Renal cortex interstitium (tissue), 11 donors: ENCODE data around the gene ARHGAP42. TPM values are rescaled to one million over a fixed set of nuclear protein-coding genes. Genes with fewer than 3 reads are reported as not detected.
"Not testable (repeated sequence)": the region's sequence is repeated elsewhere in the genome, so short reads cannot be mapped to it uniquely, and the experiment has no call there.

Experiments used
- DNase-seq, 11 donors: peaks; one replicate each; pipeline ENCODE4 v3.0.0-alpha.2; 2013; ENCODE audit warnings: low read depth in 9 of 11, low spot score in 4 of 11; ENCODE audit errors: extremely low read depth in 1 of 11
- polyA plus RNA-seq, 3 donors: library from polyadenylated mRNA; unstranded; fragments of 120-200 nt; gene quantifications; one replicate each; pipeline ENCODE4 v1.2.1, GENCODE V29; 2013; ENCODE audit not compliant: insufficient read length in 3 of 3

Gene ARHGAP42
- polyA plus RNA-seq, 3 donors, result 25.6 to 30.6 (median 28.5) TPM

GRCh38 chr11:100872951-100873740, 186.1 kb downstream of the ARHGAP42 start:
- DNase-seq, result no peak

- no peak for DNase-seq
Observed at GRCh38 chr11:100874203-100874602, 187.1 kb downstream of the ARHGAP42 start.

- DNase-seq, result no peak
Observed at GRCh38 chr11:100875521-100875869, 188.4 kb downstream of the ARHGAP42 start.

- peak; percentile 45 to 87 (median 69) for DNase-seq
Observed at GRCh38 chr11:100876815-100877520, 189.9 kb downstream of the ARHGAP42 start.

- no peak for DNase-seq
Observed at GRCh38 chr11:100878474-100878873, 191.4 kb downstream of the ARHGAP42 start.

- DNase-seq, result no peak
Observed at GRCh38 chr11:100882957-100883356, 195.9 kb downstream of the ARHGAP42 start.

GRCh38 chr11:100883830-100884229, 196.7 kb downstream of the ARHGAP42 start:
- no peak for DNase-seq

GRCh38 chr11:100887659-100888058, 200.6 kb downstream of the ARHGAP42 start:
- no peak for DNase-seq

- no peak for DNase-seq
Observed at GRCh38 chr11:100888836-100889235, 201.7 kb downstream of the ARHGAP42 start.

GRCh38 chr11:100889758-100890157, 202.7 kb downstream of the ARHGAP42 start:
- no peak for DNase-seq

- no peak for DNase-seq
Observed at GRCh38 chr11:100890789-100891188, 203.7 kb downstream of the ARHGAP42 start.

GRCh38 chr11:100892886-100893285, 205.8 kb downstream of the ARHGAP42 start:
- no peak for DNase-seq

- no peak for DNase-seq
Observed at GRCh38 chr11:100895449-100895848, 208.4 kb downstream of the ARHGAP42 start.

- not testable (repeated sequence) for DNase-seq
Observed at GRCh38 chr11:100895976-100896375, 208.9 kb downstream of the ARHGAP42 start.

GRCh38 chr11:100901471-100901870, 214.4 kb downstream of the ARHGAP42 start:
- DNase-seq, result not testable (repeated sequence)

GRCh38 chr11:100902454-100903141, 215.5 kb downstream of the ARHGAP42 start:
- DNase-seq, result no peak

- no peak for DNase-seq
Observed at GRCh38 chr11:100903284-100903683, 216.2 kb downstream of the ARHGAP42 start.

GRCh38 chr11:100905684-100906083, 218.6 kb downstream of the ARHGAP42 start:
- no peak for DNase-seq

GRCh38 chr11:100908746-100909145, 221.7 kb downstream of the ARHGAP42 start:
- DNase-seq, result no peak

GRCh38 chr11:100910808-100911207, 223.7 kb downstream of the ARHGAP42 start:
- DNase-seq, result no peak
